SK-N-MC (cell line): Measurements from ENCODE around the gene OR2A7.
"Not testable (repeated sequence)": the region's sequence is repeated elsewhere in the genome, so short reads cannot be mapped to it uniquely, and the experiment has no call there.

Source experiments
- EZH2 ChIP-seq: fragments of 200-600 bp; sonication (generic); IDR thresholded peaks from one replicate; pipeline ENCODE4 v1.6.1; 2017; ENCODE audit warnings: antibody characterized with exemption
- FOXP2 ChIP-seq: optimal IDR thresholded peaks from 2 replicates; pipeline ENCODE3; 2011; ENCODE audit warnings: mild to moderate bottlenecking, moderate library complexity; ENCODE audit not compliant: insufficient read depth; ENCODE audit errors: extremely low read length, control extremely low read depth
- POLR2AphosphoS5 ChIP-seq: IDR thresholded peaks from 2 replicates; pipeline ENCODE4 v1.6.1; 2012; ENCODE audit warnings: mild to moderate bottlenecking, low read depth, low read length, borderline replicate concordance

DNA sequence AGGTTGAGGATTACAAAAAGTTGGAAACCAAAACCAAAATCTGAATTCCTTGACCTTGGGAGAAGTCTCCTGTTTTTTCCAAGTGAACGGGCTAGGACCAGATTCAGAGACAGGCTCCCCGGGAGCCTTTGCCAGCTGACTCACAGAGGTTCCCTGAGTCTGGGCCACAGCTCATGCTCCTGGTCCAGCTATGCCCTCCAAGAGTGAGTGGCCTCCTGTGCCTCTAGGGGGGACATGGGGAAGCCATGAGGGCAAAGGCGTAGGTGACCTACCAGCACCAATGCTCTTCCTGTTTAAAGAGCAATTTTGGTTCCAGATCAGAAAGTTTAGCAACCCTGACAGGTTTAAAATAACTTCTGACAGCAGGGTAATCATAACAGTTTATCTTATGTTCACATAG, 35.8 kb downstream of the OR2A7 start:
- TF ChIP-seq POLR2AphosphoS5, EZH2, FOXP2: not testable (repeated sequence)
